ENCODE measurements around the gene ZPBP. TPM values are rescaled to one million over a fixed set of nuclear protein-coding genes. Genes with fewer than 3 reads are reported as not detected.
A peak's percentile ranks its signal among the peaks of the same experiment; 100 is the strongest.

The ZPBP gene
- not detected for total RNA-seq
- long read RNA-seq, result 0 reads

GRCh38 chr7:50092579-50093491 is at the start of gene ZPBP:
Gene ZPBP (minus strand): TSS chr7:50093246. CDS start chr7:50093194, 52 bp downstream.
- Histone ChIP-seq H3K9me3 (replicated peaks) (peaks cover 7% of the 10 kb centered on the region), H3K27me3 (ENCODE audit: low read depth) (peaks cover 17% of the 10 kb centered on the region), H3K36me3 (no peaks in the 10 kb centered on the region), H3K4me3 (peak within 1 kb of the TSS; percentile 58), H3K27ac (replicated peaks) (no peak within 1 kb of the TSS), H3K4me1 (peaks cover 9% of the 10 kb centered on the region)
- intact Hi-C loops (cut with micrococcal nuclease), result no loop called here
- DNase-seq, result peak; percentile 13
- peak; percentile 76 for TF ChIP-seq CTCF (IDR thresholded peaks at IDR 0.05; ENCODE audit: borderline replicate concordance)

- no peaks in the 10 kb centered on the region for H3K9me3 ChIP-seq (replicated peaks)
- peak; percentile 75 for TF ChIP-seq CTCF (IDR thresholded peaks at IDR 0.05; ENCODE audit: borderline replicate concordance)
- intact Hi-C loops (cut with micrococcal nuclease), result no loop called here
These were observed 49.5 kb upstream of the ZPBP start for GRCh38 chr7:50142425-50143017.

GRCh38 chr7:50141854-50142253 is 48.8 kb upstream of the ZPBP start:
- intact Hi-C loops (cut with micrococcal nuclease), result no loop called here
- H3K27me3 ChIP-seq (ENCODE audit: low read depth), result peaks cover 41% of the 10 kb centered on the region
- no peaks in the 10 kb centered on the region for H3K4me1 ChIP-seq
- H3K4me3 ChIP-seq, result no peak overlapping the region
- no peaks in the 10 kb centered on the region for H3K36me3 ChIP-seq
- no peak for TF ChIP-seq CTCF (IDR thresholded peaks at IDR 0.05; ENCODE audit: borderline replicate concordance)
- H3K27ac ChIP-seq (replicated peaks), result no peak overlapping the region
- no peak for DNase-seq
- H3K9me3 ChIP-seq (replicated peaks), result no peaks in the 10 kb centered on the region

More at GRCh38 chr7:50142425-50143017, 49.5 kb upstream of the ZPBP start:
- DNase-seq, result no peak
- Histone ChIP-seq H3K4me1 (no peaks in the 10 kb centered on the region), H3K36me3 (no peaks in the 10 kb centered on the region), H3K4me3 (no peak overlapping the region), H3K27ac (replicated peaks) (no peak overlapping the region), H3K27me3 (ENCODE audit: low read depth) (peaks cover 47% of the 10 kb centered on the region)

DNA sequence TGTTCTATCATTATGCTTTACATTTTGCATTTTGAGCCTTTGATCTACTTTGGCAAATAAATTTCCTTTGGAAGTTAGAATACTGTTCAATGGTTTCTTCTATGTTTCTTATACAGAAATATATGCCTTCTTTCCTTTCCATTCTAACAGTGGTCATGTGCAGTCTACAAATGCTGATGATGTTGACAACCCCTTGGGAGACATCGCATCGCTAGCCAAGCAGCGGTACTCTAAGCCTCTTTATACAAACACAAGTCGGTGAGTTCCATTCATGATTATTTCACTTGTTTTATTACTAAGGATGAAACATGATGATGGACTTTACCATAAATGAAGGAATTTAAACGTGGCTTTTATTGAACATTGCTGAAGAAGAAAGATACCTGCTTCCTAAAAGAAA is 48.1 kb upstream of the ZPBP start:
- Histone ChIP-seq H3K4me1 (no peaks in the 10 kb centered on the region), H3K9me3 (replicated peaks) (no peaks in the 10 kb centered on the region), H3K27ac (replicated peaks) (no peak overlapping the region), H3K4me3 (no peak overlapping the region), H3K27me3 (ENCODE audit: low read depth) (peaks cover 43% of the 10 kb centered on the region), H3K36me3 (no peaks in the 10 kb centered on the region)
- intact Hi-C loops (cut with micrococcal nuclease), result no loop called here
- no peak for TF ChIP-seq CTCF (IDR thresholded peaks at IDR 0.05; ENCODE audit: borderline replicate concordance)
- no peak for DNase-seq

- Histone ChIP-seq H3K4me1 (no peaks in the 10 kb centered on the region), H3K27ac (replicated peaks) (no peak overlapping the region), H3K9me3 (replicated peaks) (no peaks in the 10 kb centered on the region), H3K36me3 (no peaks in the 10 kb centered on the region), H3K4me3 (no peak overlapping the region), H3K27me3 (ENCODE audit: low read depth) (peaks cover 43% of the 10 kb centered on the region)
- no peak for TF ChIP-seq CTCF (IDR thresholded peaks at IDR 0.05; ENCODE audit: borderline replicate concordance)
- intact Hi-C loops (cut with micrococcal nuclease), result no loop called here
- DNase-seq, result no peak
These were observed 47.6 kb upstream of the ZPBP start for GRCh38 chr7:50140688-50141087.

Measured in left ventricle myocardium inferior (tissue), 1 donor.